DMS79 (cell line): ENCODE measurements around the gene CTRB2.

Experiments
- DNase-seq: peaks from one replicate; lab custom pipeline; 2025; lab: John Stamatoyannopoulos, UW

The CTRB2 gene

GRCh38 chr16:75175074-75175473 lies 31.9 kb downstream of the CTRB2 start:
- DNase-seq: no peak

GRCh38 chr16:75172578-75172977 lies 34.4 kb downstream of the CTRB2 start:
- no peak for DNase-seq

GRCh38 chr16:75169899-75170405 lies 37.0 kb downstream of the CTRB2 start:
- no peak for DNase-seq

- DNase-seq: no peak
Observed at GRCh38 chr16:75160386-75160785, 46.6 kb downstream of the CTRB2 start.
